Loucy (cell line): ENCODE measurements around the gene PRELP.

Experiments
- H2AFZ ChIP-seq: fragments of 200-600 bp; sonication (generic); 2 replicates; pipeline ENCODE4 v1.6.0; 2016; ENCODE audit warnings: antibody characterized with exemption, mild to moderate bottlenecking, low read length, moderate library complexity
- H3F3A ChIP-seq: fragments of 200-600 bp; 2 replicates; pipeline ENCODE4 v1.6.0; 2016; ENCODE audit warnings: antibody characterized with exemption, low read depth, mild to moderate bottlenecking
- H3K27me3 ChIP-seq: fragments of 200-600 bp; sonication (generic); 2 replicates; pipeline ENCODE4 v1.6.1; 2014; ENCODE audit warnings: low read length, mild to moderate bottlenecking; ENCODE audit not compliant: insufficient read depth, poor library complexity, severe bottlenecking
- H3K36me3 ChIP-seq: fragments of 200-600 bp; sonication (generic); 2 replicates; pipeline ENCODE4 v1.6.1; 2016; ENCODE audit warnings: low read length; ENCODE audit not compliant: insufficient read depth
- H3K4me1 ChIP-seq: fragments of 200-600 bp; sonication (generic); 2 replicates; pipeline ENCODE4 v1.5.1; 2014; ENCODE audit warnings: low read length, mild to moderate bottlenecking; ENCODE audit not compliant: insufficient read depth, poor library complexity, severe bottlenecking
- H3K4me2 ChIP-seq: fragments of 200-600 bp; sonication (generic); 2 replicates; pipeline ENCODE4 v1.6.0; 2014; ENCODE audit warnings: antibody characterized with exemption, low read length, low read depth, mild to moderate bottlenecking; ENCODE audit not compliant: poor library complexity, severe bottlenecking
- H3K4me3 ChIP-seq: fragments of 200-600 bp; sonication (generic); 2 replicates; pipeline ENCODE4 v1.5.1; 2014; ENCODE audit warnings: low read length, mild to moderate bottlenecking, mixed read lengths; ENCODE audit not compliant: poor library complexity, severe bottlenecking
- H3K79me2 ChIP-seq: fragments of 200-600 bp; sonication (generic); 2 replicates; pipeline ENCODE4 v1.6.1; 2014; ENCODE audit warnings: low read length; ENCODE audit not compliant: insufficient read depth
- H3K9ac ChIP-seq: fragments of 200-600 bp; sonication (generic); 2 replicates; pipeline ENCODE4 v1.6.0; 2014; ENCODE audit warnings: mild to moderate bottlenecking, low read depth, low read length, moderate library complexity; ENCODE audit not compliant: poor library complexity, severe bottlenecking
- H3K9me2 ChIP-seq: fragments of 200-600 bp; sonication (generic); replicated peaks from 2 replicates; pipeline ENCODE4 v1.6.1; 2016; ENCODE audit warnings: low read depth, low read length, mixed read lengths
- H3K9me3 ChIP-seq: fragments of 200-600 bp; sonication (generic); 2 replicates; pipeline ENCODE4 v1.6.1; 2014; ENCODE audit warnings: mild to moderate bottlenecking, antibody characterized with exemption, low read length, low read depth; ENCODE audit not compliant: insufficient read depth
- H4K20me1 ChIP-seq: fragments of 200-600 bp; sonication (generic); 2 replicates; pipeline ENCODE4 v1.6.0; 2014; ENCODE audit warnings: antibody characterized with exemption, low read length, mild to moderate bottlenecking; ENCODE audit not compliant: insufficient read depth, poor library complexity, severe bottlenecking
- CTCF ChIP-seq: fragments of 200-600 bp; sonication (generic); conservative IDR thresholded peaks from 2 replicates; pipeline ENCODE4 v1.5.1; 2014; ENCODE audit warnings: mild to moderate bottlenecking, antibody characterized with exemption, low read length
- EZH2phosphoT487 ChIP-seq: fragments of 200-600 bp; IDR thresholded peaks from 2 replicates; pipeline ENCODE4 v1.6.1; 2018; ENCODE audit warnings: antibody characterized with exemption, mild to moderate bottlenecking, moderate library complexity, borderline replicate concordance

The PRELP gene

GRCh38 chr1:203459671-203460201 lies 15.9 kb upstream of the PRELP start:
- Histone ChIP-seq H4K20me1 (no peaks in the 10 kb centered on the region), H3K9ac (no peak overlapping the region), H3K36me3 (no peaks in the 10 kb centered on the region), H3K27me3 (no peaks in the 10 kb centered on the region), H3K4me3 (no peak overlapping the region), H3K79me2 (no peaks in the 10 kb centered on the region), H2AFZ (no peak overlapping the region), H3K9me2 (no peaks in the 10 kb centered on the region; the same call in 1 of the 2 replicates), H3F3A (no peaks in the 10 kb centered on the region), H3K4me2 (no peak overlapping the region), H3K9me3 (no peaks in the 10 kb centered on the region), H3K4me1 (no peaks in the 10 kb centered on the region)
- no peak for TF ChIP-seq EZH2phosphoT487
- TF ChIP-seq CTCF = no peak

- H3K9me2 ChIP-seq = no peaks in the 10 kb centered on the region; the same call in 1 of the 2 replicates
- no peak overlapping the region for H3K4me3 ChIP-seq
- H3K36me3 ChIP-seq = no peaks in the 10 kb centered on the region
- H3K27me3 ChIP-seq = no peaks in the 10 kb centered on the region
- no peaks in the 10 kb centered on the region for H3K79me2 ChIP-seq
- H3K4me2 ChIP-seq = no peak overlapping the region
- TF ChIP-seq CTCF (no peak), EZH2phosphoT487 (no peak)
- no peak overlapping the region for H2AFZ ChIP-seq
- no peaks in the 10 kb centered on the region for H3F3A ChIP-seq
- no peaks in the 10 kb centered on the region for H3K9me3 ChIP-seq
- no peaks in the 10 kb centered on the region for H4K20me1 ChIP-seq
- H3K9ac ChIP-seq = no peak overlapping the region
- no peaks in the 10 kb centered on the region for H3K4me1 ChIP-seq
Observed at GRCh38 chr1:203461717-203462116, 13.9 kb upstream of the PRELP start.

- H3F3A ChIP-seq = no peaks in the 10 kb centered on the region
- H3K4me3 ChIP-seq = no peak overlapping the region
- no peaks in the 10 kb centered on the region for H3K4me1 ChIP-seq
- H3K4me2 ChIP-seq = no peak overlapping the region
- H3K79me2 ChIP-seq = no peaks in the 10 kb centered on the region
- no peak for TF ChIP-seq CTCF
- TF ChIP-seq EZH2phosphoT487 = no peak
- H3K9me3 ChIP-seq = no peaks in the 10 kb centered on the region
- no peak overlapping the region for H3K9ac ChIP-seq
- H3K36me3 ChIP-seq = no peaks in the 10 kb centered on the region
- no peaks in the 10 kb centered on the region for H3K27me3 ChIP-seq
- H3K9me2 ChIP-seq = no peaks in the 10 kb centered on the region; the same call in 1 of the 2 replicates
- no peak overlapping the region for H2AFZ ChIP-seq
- H4K20me1 ChIP-seq = no peaks in the 10 kb centered on the region
Observed at GRCh38 chr1:203462143-203462542, 13.5 kb upstream of the PRELP start.
